VCaP (cell line): ENCODE measurements around the gene BDP1.
"Not testable (repeated sequence)": the region's sequence is repeated elsewhere in the genome, so short reads cannot be mapped to it uniquely, and the experiment has no call there.

ENCODE experiments used
- H3K27ac ChIP-seq: fragments of 450-650 bp; 2 replicates; pipeline ENCODE4 v1.5.1; 2017
- CTCF ChIP-seq: fragments of 450-650 bp; conservative IDR thresholded peaks from 2 replicates; pipeline ENCODE4 v1.5.1; 2017; ENCODE audit warnings: mild to moderate bottlenecking, moderate library complexity

BDP1 gene

GRCh38 chr5:71471193-71471592 lies 15.7 kb downstream of the BDP1 start:
- no peak overlapping the region for H3K27ac ChIP-seq
- TF ChIP-seq CTCF = no peak

GRCh38 chr5:71475788-71476384 lies 20.4 kb downstream of the BDP1 start:
- H3K27ac ChIP-seq = peak overlapping the region; percentile 21; the same call in 1 of the 2 replicates
- peak; percentile 72 for TF ChIP-seq CTCF

- peak overlapping the region; percentile 56 for H3K27ac ChIP-seq
- no peak for TF ChIP-seq CTCF
Observed at GRCh38 chr5:71481441-71481840, 26.0 kb downstream of the BDP1 start.

GRCh38 chr5:71482132-71482531 lies 26.7 kb downstream of the BDP1 start:
- H3K27ac ChIP-seq = peak overlapping the region; percentile 56
- TF ChIP-seq CTCF = no peak

GRCh38 chr5:71483355-71483754 lies 27.9 kb downstream of the BDP1 start:
- TF ChIP-seq CTCF = no peak
- peak overlapping the region; percentile 56 for H3K27ac ChIP-seq

GRCh38 chr5:71492817-71493615 lies 37.6 kb downstream of the BDP1 start:
- no peak for TF ChIP-seq CTCF
- H3K27ac ChIP-seq = no peak overlapping the region

GRCh38 chr5:71494202-71494601 lies 38.8 kb downstream of the BDP1 start:
- H3K27ac ChIP-seq = not testable (repeated sequence)

GRCh38 chr5:71498756-71499155 lies 43.3 kb downstream of the BDP1 start:
- H3K27ac ChIP-seq = not testable (repeated sequence)
